HepG2 (cell line): ENCODE results near the gene EXOC3L4. TPM values are rescaled to one million over a fixed set of nuclear protein-coding genes. Genes with fewer than 3 reads are reported as not detected.

Experiments used
- ARNT2 ChIP-seq: sonication (generic); formaldehyde crosslinking; IDR thresholded peaks from 2 replicates; pipeline ENCODE4 v1.8.0; 2022; ENCODE audit warnings: mild to moderate bottlenecking, low read depth, missing genetic modification reagents, moderate library complexity
- ATF2 ChIP-seq: sonication (generic); formaldehyde crosslinking; IDR thresholded peaks from 2 replicates; pipeline ENCODE4 v1.4.0; 2020; ENCODE audit warnings: missing genetic modification reagents
- CEBPG ChIP-seq: IDR thresholded peaks from 2 replicates; pipeline ENCODE4 v1.6.1; 2016
- FOXK2 ChIP-seq: fragments of 450-650 bp; IDR thresholded peaks from 2 replicates; pipeline ENCODE4 v1.6.1; 2016
- JUN ChIP-seq: sonication (generic); formaldehyde crosslinking; IDR thresholded peaks from 2 replicates; pipeline ENCODE4 v1.4.0; 2020; ENCODE audit warnings: mild to moderate bottlenecking, missing genetic modification reagents
- KMT2A ChIP-seq: sonication (generic); formaldehyde crosslinking; IDR thresholded peaks from 2 replicates; pipeline ENCODE4 v1.4.0; 2020; ENCODE audit warnings: missing genetic modification reagents
- MAZ ChIP-seq, 2 experiments: sonication (generic) in 1 of 2; formaldehyde crosslinking in 1 of 2; IDR thresholded peaks; 2 replicates each; pipeline versions ENCODE4 v1.5.0 to v1.6.1; 2012 to 2020; ENCODE audit warnings: low read depth in 2 of 2, mild to moderate bottlenecking in 2 of 2, borderline replicate concordance in 1 of 2, improper control_type of control experiment in 1 of 2, low read length in 1 of 2, missing genetic modification reagents in 1 of 2, moderate library complexity in 1 of 2
- NFKBIZ ChIP-seq: IDR thresholded peaks from 2 replicates; pipeline ENCODE4 v1.6.1; 2018; ENCODE audit warnings: missing genetic modification reagents, missing compliant biosample characterization
- PHB2 ChIP-seq: fragments of 450-650 bp; IDR thresholded peaks from 2 replicates; pipeline ENCODE4 v1.6.1; 2018; ENCODE audit not compliant: partially characterized antibody
- RFX5 ChIP-seq: IDR thresholded peaks from 2 replicates; pipeline ENCODE4 v1.6.1; 2011; ENCODE audit warnings: low read depth, low read length, improper control_type of control experiment
- SMARCC2 ChIP-seq: fragments of 450-650 bp; IDR thresholded peaks from 2 replicates; pipeline ENCODE4 v1.6.1; 2017; ENCODE audit warnings: antibody characterized with exemption, mild to moderate bottlenecking
- SNAI1 ChIP-seq: sonication (generic); formaldehyde crosslinking; IDR thresholded peaks from 2 replicates; pipeline ENCODE4 v1.5.0; 2020; ENCODE audit warnings: mild to moderate bottlenecking, missing genetic modification reagents, borderline replicate concordance
- SPEN ChIP-seq: sonication (generic); formaldehyde crosslinking; IDR thresholded peaks from 2 replicates; pipeline ENCODE4 v1.5.1; 2020; ENCODE audit warnings: low read depth, mild to moderate bottlenecking, missing genetic modification reagents
- TRIM24 ChIP-seq: sonication (generic); formaldehyde crosslinking; IDR thresholded peaks from 2 replicates; pipeline ENCODE4 v1.8.0; 2022; ENCODE audit warnings: mild to moderate bottlenecking, missing genetic modification reagents
- ZFX ChIP-seq: sonication (generic); formaldehyde crosslinking; IDR thresholded peaks from 2 replicates; pipeline ENCODE4 v1.4.0; 2020; ENCODE audit warnings: mild to moderate bottlenecking, low read depth, missing genetic modification reagents, moderate library complexity
- ZHX2 ChIP-seq, 2 experiments: sonication (generic) in 1 of 2; formaldehyde crosslinking in 1 of 2; IDR thresholded peaks; 2 replicates each; pipeline versions ENCODE4 v1.6.1 to v1.9.0; 2014 to 2022; ENCODE audit warnings: antibody characterized with exemption in 1 of 2, borderline replicate concordance in 1 of 2, inconsistent platforms in 1 of 2, low read depth in 1 of 2, missing genetic modification reagents in 1 of 2
- ZNF224 ChIP-seq: sonication (generic); formaldehyde crosslinking; IDR thresholded peaks from 2 replicates; pipeline ENCODE4 v1.5.0; 2020; ENCODE audit warnings: mild to moderate bottlenecking, missing genetic modification reagents
- ZNF263 ChIP-seq: sonication (generic); formaldehyde crosslinking; IDR thresholded peaks from 2 replicates; pipeline ENCODE4 v1.4.0; 2020; ENCODE audit warnings: missing genetic modification reagents
- ZNF343 ChIP-seq: sonication (generic); formaldehyde crosslinking; IDR thresholded peaks from 2 replicates; pipeline ENCODE4 v1.4.0; 2020; ENCODE audit warnings: mild to moderate bottlenecking, missing genetic modification reagents
- ZNF468 ChIP-seq: sonication (generic); formaldehyde crosslinking; IDR thresholded peaks from 2 replicates; pipeline ENCODE4 v1.8.0; 2022; ENCODE audit warnings: mild to moderate bottlenecking, moderate library complexity, missing genetic modification reagents
- ZNF570 ChIP-seq: sonication (generic); formaldehyde crosslinking; IDR thresholded peaks from 2 replicates; pipeline ENCODE4 v1.4.0; 2020; ENCODE audit warnings: mild to moderate bottlenecking, missing genetic modification reagents, borderline replicate concordance
- ZNF709 ChIP-seq: sonication (generic); formaldehyde crosslinking; IDR thresholded peaks from 2 replicates; pipeline ENCODE4 v1.5.0; 2020; ENCODE audit warnings: mild to moderate bottlenecking, missing genetic modification reagents
- ZNF792 ChIP-seq: IDR thresholded peaks from 2 replicates; pipeline ENCODE4 v1.6.1; 2016
- polyA plus RNA-seq, 8 experiments: library from polyadenylated mRNA; depleted of rRNA in 3 of 8; stranded (reverse) in 7 of 8; unstranded in 1 of 8; fragments of >200 nt; fragmentation: Illumina TruSeq in 4 of 8; extraction: Trizol in 4 of 8; gene quantifications; 2 replicates each; pipeline versions ENCODE4 v1.2.1 to v1.2.3, GENCODE V29; 2011 to 2016; ENCODE audit warnings: low read depth in 4 of 8, missing spikeins in 1 of 8, mixed read lengths in 1 of 8; ENCODE audit not compliant: insufficient read depth in 1 of 8
- total RNA-seq, 5 experiments: library from RNA; depleted of rRNA; stranded (reverse); fragments of >200 nt; fragmentation: Illumina TruSeq; extraction: Trizol; gene quantifications; 2 replicates each; pipeline ENCODE4 v1.2.3, GENCODE V29; 2016; ENCODE audit warnings: low read depth in 1 of 5

The EXOC3L4 gene
- total and polyA plus RNA-seq, 2 of the 13 experiments (the other 11 are each of a cell fraction or from before 2014, with no cell fraction given) = 11.8 to 27.0 TPM

DNA sequence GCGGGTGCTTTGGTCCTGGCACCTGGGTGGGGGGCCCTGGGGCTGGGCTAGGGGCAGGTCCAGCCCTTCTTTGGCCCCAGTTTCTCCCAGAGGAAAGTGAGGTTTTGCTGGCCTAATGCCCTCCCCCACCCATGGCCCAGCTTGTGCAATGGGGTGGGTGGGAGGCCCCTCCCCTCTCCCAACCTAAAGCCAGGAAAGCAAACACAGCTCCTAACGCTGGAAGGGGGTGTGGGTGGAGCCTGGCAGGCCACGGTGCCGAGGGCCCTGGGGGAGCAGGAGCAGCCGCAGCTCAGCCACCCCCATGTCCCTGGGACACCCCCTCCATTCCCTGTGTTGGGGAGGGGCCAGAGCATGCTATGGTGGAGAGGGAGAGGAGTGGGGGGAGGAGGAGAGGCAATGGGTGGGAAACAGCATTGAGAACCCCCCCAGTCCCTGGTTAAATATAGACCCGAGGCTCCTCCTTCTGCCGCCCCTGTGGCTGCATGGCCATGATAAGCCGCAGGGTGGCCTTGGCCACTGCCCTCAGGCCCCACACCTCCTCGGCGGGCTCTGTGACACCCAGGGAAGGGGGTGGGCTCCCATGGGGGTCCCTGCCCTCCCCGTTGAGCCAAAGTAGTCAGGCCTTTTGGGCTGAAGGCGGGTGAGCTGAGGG is 4.7 kb downstream of the EXOC3L4 start (continued):
- no peak for TF ChIP-seq ZNF570 (CRISPR knock-in tag)
- peak; percentile 89 for TF ChIP-seq ZFX
- no peak for TF ChIP-seq ZHX2 (IDR thresholded peaks at IDR 0.05; ENCODE audit: low read depth)
- no peak for TF ChIP-seq ZHX2 (CRISPR knock-in tag; IDR thresholded peaks at IDR 0.05; ENCODE audit: borderline replicate concordance)
- TF ChIP-seq ZNF343 (CRISPR knock-in tag) = no peak
- peak; percentile 94 for TF ChIP-seq MAZ (IDR thresholded peaks at IDR 0.05; ENCODE audit: borderline replicate concordance, low read depth, low read length)
- peak; percentile 97 for TF ChIP-seq MAZ (CRISPR knock-in tag; IDR thresholded peaks at IDR 0.05; ENCODE audit: low read depth)
- peak; percentile 19; the same call in 1 of the 2 replicates for TF ChIP-seq ZNF263 (CRISPR knock-in tag)
- peak; percentile 19; the same call in 1 of the 2 replicates for TF ChIP-seq JUN (CRISPR knock-in tag)
- TF ChIP-seq SNAI1 (CRISPR knock-in tag) = no peak
- no peak for TF ChIP-seq ZNF468 (CRISPR knock-in tag)
- TF ChIP-seq ATF2 = peak; percentile 86; the same call in 1 of the 2 replicates
- TF ChIP-seq ZNF792 (CRISPR knock-in tag) = peak; percentile 87
- no peak for TF ChIP-seq KMT2A (CRISPR knock-in tag)
- no peak; the same call in 1 of the 2 replicates for TF ChIP-seq ARNT2 (CRISPR knock-in tag)
- no peak for TF ChIP-seq SMARCC2
- TF ChIP-seq SPEN (CRISPR knock-in tag) = peak; percentile 70
- TF ChIP-seq TRIM24 = 0 out of 2 replicates have a peak, but pooled peaks have one; percentile 49
- TF ChIP-seq FOXK2 = 0 out of 2 replicates have a peak, but pooled peaks have one; percentile 25
- TF ChIP-seq ZNF224 (CRISPR knock-in tag) = no peak
- TF ChIP-seq NFKBIZ (CRISPR knock-in tag) = peak; percentile 64; the same call in 1 of the 2 replicates
- TF ChIP-seq CEBPG = peak; percentile 97
- no peak for TF ChIP-seq ZNF709 (CRISPR knock-in tag)
- no peak for TF ChIP-seq PHB2
- TF ChIP-seq RFX5 = no peak
